Measurements from ENCODE around the gene DPCD. TPM values are rescaled to one million over a fixed set of nuclear protein-coding genes. Genes with fewer than 3 reads are reported as not detected.

The DPCD gene
- total RNA-seq, 1 experiment from 2014 or later, result 20.3 TPM

GRCh38 chr10:101558204-101558603, 29.9 kb upstream of the DPCD start:
- H3K36me3 ChIP-seq (ENCODE audit: low read depth), result no peaks in the 10 kb centered on the region
- H3K9me2 ChIP-seq (ENCODE audit: insufficient read depth), result no peaks in the 10 kb centered on the region
- ChIA-PET POLR2A (ENCODE audit: unreplicated experiment) (no interaction called here), CTCF (no interaction called here)
- no peaks in the 10 kb centered on the region for H3F3A ChIP-seq (ENCODE audit: insufficient read depth, low read depth)
- H3K4me3 ChIP-seq, result no peak overlapping the region
- H4K20me1 ChIP-seq (ENCODE audit: insufficient read depth), result no peaks in the 10 kb centered on the region
- no peaks in the 10 kb centered on the region for H3K27me3 ChIP-seq (ENCODE audit: insufficient read depth, low read depth)
- H3K9me3 ChIP-seq (ENCODE audit: insufficient read depth, low read depth), result no peaks in the 10 kb centered on the region
- no peaks in the 10 kb centered on the region for H3K79me2 ChIP-seq (ENCODE audit: low read depth)
- intact Hi-C loops (cut with micrococcal nuclease; ENCODE audit: unreplicated experiment), result no loop called here
- no peak for DNase-seq
- no peak overlapping the region for H2AFZ ChIP-seq
- BruUV-seq (replicated peaks), result no TSS peak
- TF ChIP-seq CTCF (conservative IDR thresholded peaks at IDR 0.05) (no peak), EZH2 (IDR thresholded peaks at IDR 0.05; ENCODE audit: low read depth) (no peak)
- no peak overlapping the region for H3K27ac ChIP-seq
- no peak overlapping the region for H3K4me2 ChIP-seq
- no peaks in the 10 kb centered on the region for H3K4me1 ChIP-seq (replicated peaks; ENCODE audit: insufficient read depth)

GRCh38 chr10:101558671-101559595, 29.2 kb upstream of the DPCD start:
- ChIA-PET CTCF (no interaction called here), POLR2A (ENCODE audit: unreplicated experiment) (no interaction called here)
- H3K4me1 ChIP-seq (replicated peaks; ENCODE audit: insufficient read depth), result no peaks in the 10 kb centered on the region
- H3K36me3 ChIP-seq (ENCODE audit: low read depth), result no peaks in the 10 kb centered on the region
- no peak overlapping the region for H3K4me2 ChIP-seq
- TF ChIP-seq CTCF (conservative IDR thresholded peaks at IDR 0.05) (no peak), EZH2 (IDR thresholded peaks at IDR 0.05; ENCODE audit: low read depth) (no peak)
- no TSS peak for BruUV-seq (replicated peaks)
- no peaks in the 10 kb centered on the region for H3K27me3 ChIP-seq (ENCODE audit: insufficient read depth, low read depth)
- H3K27ac ChIP-seq, result no peak overlapping the region
- no peak overlapping the region for H2AFZ ChIP-seq
- H3F3A ChIP-seq (ENCODE audit: insufficient read depth, low read depth), result no peaks in the 10 kb centered on the region
- H3K4me3 ChIP-seq, result no peak overlapping the region
- H3K79me2 ChIP-seq (ENCODE audit: low read depth), result no peaks in the 10 kb centered on the region
- no peak for DNase-seq
- H3K9me2 ChIP-seq (ENCODE audit: insufficient read depth), result no peaks in the 10 kb centered on the region
- intact Hi-C loops (cut with micrococcal nuclease; ENCODE audit: unreplicated experiment), result no loop called here
- no peaks in the 10 kb centered on the region for H3K9me3 ChIP-seq (ENCODE audit: insufficient read depth, low read depth)
- no peaks in the 10 kb centered on the region for H4K20me1 ChIP-seq (ENCODE audit: insufficient read depth)

GRCh38 chr10:101559596-101560297, 28.4 kb upstream of the DPCD start:
- H4K20me1 ChIP-seq (ENCODE audit: insufficient read depth), result no peaks in the 10 kb centered on the region
- H2AFZ ChIP-seq, result no peak overlapping the region
- intact Hi-C loops (cut with micrococcal nuclease; ENCODE audit: unreplicated experiment), result no loop called here
- H3K4me2 ChIP-seq, result no peak overlapping the region
- no peaks in the 10 kb centered on the region for H3F3A ChIP-seq (ENCODE audit: insufficient read depth, low read depth)
- CTCF ChIA-PET, result no interaction called here
- H3K9me2 ChIP-seq (ENCODE audit: insufficient read depth), result no peaks in the 10 kb centered on the region
- no peaks in the 10 kb centered on the region for H3K9me3 ChIP-seq (ENCODE audit: insufficient read depth, low read depth)
- no peaks in the 10 kb centered on the region for H3K36me3 ChIP-seq (ENCODE audit: low read depth)
- POLR2A ChIA-PET (ENCODE audit: unreplicated experiment), result no interaction called here
- DNase-seq, result no peak
- no peaks in the 10 kb centered on the region for H3K27me3 ChIP-seq (ENCODE audit: insufficient read depth, low read depth)
- no TSS peak for BruUV-seq (replicated peaks)
- no peak overlapping the region for H3K27ac ChIP-seq
- H3K4me3 ChIP-seq, result no peak overlapping the region
- H3K4me1 ChIP-seq (replicated peaks; ENCODE audit: insufficient read depth), result no peaks in the 10 kb centered on the region
- TF ChIP-seq CTCF (conservative IDR thresholded peaks at IDR 0.05), result no peak
- TF ChIP-seq EZH2 (IDR thresholded peaks at IDR 0.05; ENCODE audit: low read depth), result no peak
- H3K79me2 ChIP-seq (ENCODE audit: low read depth), result no peaks in the 10 kb centered on the region

All from PC-9 (cell line).